HG03108 (cell line): ENCODE measurements around the gene SLC2A1.
A peak's percentile ranks its signal among the peaks of the same experiment; 100 is the strongest.

Source experiments
- ATAC-seq: cut with Tn5 transposase; IDR thresholded peaks from one replicate; pipeline ENCODE4 v1.9.1; 2021; ENCODE audit warnings: moderate library complexity; ENCODE audit not compliant: unreplicated experiment

SLC2A1 gene

GRCh38 chr1:42958488-42959319, at the start of gene SLC2A1:
TSS of gene SLC2A1 (minus strand) at chr1:42958868. CDS start at chr1:42958651, 217 bp downstream.
- peak; percentile 69 for ATAC-seq

GRCh38 chr1:43007377-43008114, 48.9 kb upstream of the SLC2A1 start:
- no peak for ATAC-seq

- ATAC-seq = no peak
Measured at GRCh38 chr1:43005460-43006361, 47.0 kb upstream of the SLC2A1 start.

- ATAC-seq = no peak
Measured at GRCh38 chr1:43004587-43005459, 46.2 kb upstream of the SLC2A1 start.

- no peak for ATAC-seq
Measured at GRCh38 chr1:43002766-43003165, 44.1 kb upstream of the SLC2A1 start.

GRCh38 chr1:43002116-43002515, 43.4 kb upstream of the SLC2A1 start:
- ATAC-seq = no peak

- no peak for ATAC-seq
Measured at GRCh38 chr1:43001434-43001833, 42.8 kb upstream of the SLC2A1 start.

GRCh38 chr1:43000271-43000670, 41.6 kb upstream of the SLC2A1 start:
- no peak for ATAC-seq

- no peak for ATAC-seq
Measured at GRCh38 chr1:42999308-42999707, 40.6 kb upstream of the SLC2A1 start.

GRCh38 chr1:42998386-42998785, 39.7 kb upstream of the SLC2A1 start:
- no peak for ATAC-seq

- no peak for ATAC-seq
Measured at GRCh38 chr1:42996384-42996970, 37.8 kb upstream of the SLC2A1 start.

- no peak for ATAC-seq
Measured at GRCh38 chr1:42993502-42994136, 35.0 kb upstream of the SLC2A1 start.

GRCh38 chr1:42992054-42992571, 33.4 kb upstream of the SLC2A1 start:
- ATAC-seq = no peak

GRCh38 chr1:42990757-42991346, 32.2 kb upstream of the SLC2A1 start:
- no peak for ATAC-seq

- ATAC-seq = no peak
Measured at GRCh38 chr1:42983693-42984092, 25.0 kb upstream of the SLC2A1 start.

GRCh38 chr1:42983253-42983652, 24.6 kb upstream of the SLC2A1 start:
- no peak for ATAC-seq

- no peak for ATAC-seq
Measured at GRCh38 chr1:42982641-42983040, 24.0 kb upstream of the SLC2A1 start.

- no peak for ATAC-seq
Measured at GRCh38 chr1:42981871-42982270, 23.2 kb upstream of the SLC2A1 start.
